GM21786 (cell line): ENCODE results near the gene NCF2.

Experiments used
- ATAC-seq: cut with Tn5 transposase; IDR thresholded peaks from one replicate; pipeline ENCODE4 v1.9.1; 2021; ENCODE audit not compliant: unreplicated experiment

The NCF2 gene

DNA sequence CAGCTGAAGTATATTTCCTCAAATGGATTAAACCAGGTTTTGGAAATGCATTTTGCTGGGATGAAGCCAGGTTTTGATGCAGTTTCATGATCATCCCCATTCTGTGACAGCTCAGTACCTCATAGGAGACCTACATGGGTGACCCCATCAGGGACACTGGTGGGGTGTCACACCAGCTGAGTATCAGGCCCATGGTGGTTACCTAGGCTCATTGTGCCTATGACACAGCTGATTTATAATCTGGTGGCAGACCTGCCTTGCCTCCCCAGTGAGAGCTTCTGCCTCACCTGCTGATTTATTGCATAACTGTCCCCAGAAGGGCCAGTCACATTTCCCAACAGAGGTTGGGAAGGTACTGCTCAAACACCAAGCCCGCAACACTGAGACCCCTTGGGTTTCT lies 3.8 kb downstream of the NCF2 start:
- ATAC-seq, result no peak

DNA sequence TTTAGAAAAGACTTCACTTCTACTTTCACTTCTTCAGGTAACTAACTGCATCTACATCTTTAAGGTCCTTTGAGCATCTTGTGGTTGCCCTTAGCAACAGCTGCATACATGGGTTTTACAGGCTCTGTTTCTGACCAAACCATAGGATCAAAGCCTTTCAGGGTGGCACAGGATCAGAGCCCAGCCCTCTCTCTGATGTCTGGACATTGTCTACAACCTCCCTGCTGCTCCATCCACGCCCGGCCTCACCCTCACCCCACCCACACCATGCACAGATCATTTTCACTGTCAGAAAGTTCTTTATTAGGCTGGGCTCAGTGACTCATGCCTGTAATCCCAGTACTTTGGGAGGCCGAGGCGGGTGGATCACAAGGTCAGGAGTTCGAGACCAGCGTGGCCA lies 5.2 kb downstream of the NCF2 start:
- no peak for ATAC-seq

DNA sequence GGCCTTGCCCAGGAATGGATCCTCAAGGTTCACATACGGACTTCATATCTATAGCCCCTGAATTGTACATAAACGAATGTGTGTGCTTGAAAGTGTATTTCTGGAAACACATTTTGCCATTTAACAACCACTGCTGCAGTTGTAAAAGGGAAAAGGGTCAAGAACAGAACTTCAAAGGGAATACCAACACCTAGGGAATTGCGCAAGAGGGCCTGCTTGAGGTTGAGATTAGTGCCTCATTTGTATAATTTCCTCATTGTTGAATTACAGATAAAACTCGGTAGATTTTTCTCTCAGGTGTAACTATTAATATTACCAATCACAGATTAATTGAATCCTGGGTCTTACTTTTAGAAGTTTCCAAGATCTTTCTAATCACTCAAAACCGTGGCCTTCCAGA lies 6.1 kb downstream of the NCF2 start:
- ATAC-seq, result no peak

DNA sequence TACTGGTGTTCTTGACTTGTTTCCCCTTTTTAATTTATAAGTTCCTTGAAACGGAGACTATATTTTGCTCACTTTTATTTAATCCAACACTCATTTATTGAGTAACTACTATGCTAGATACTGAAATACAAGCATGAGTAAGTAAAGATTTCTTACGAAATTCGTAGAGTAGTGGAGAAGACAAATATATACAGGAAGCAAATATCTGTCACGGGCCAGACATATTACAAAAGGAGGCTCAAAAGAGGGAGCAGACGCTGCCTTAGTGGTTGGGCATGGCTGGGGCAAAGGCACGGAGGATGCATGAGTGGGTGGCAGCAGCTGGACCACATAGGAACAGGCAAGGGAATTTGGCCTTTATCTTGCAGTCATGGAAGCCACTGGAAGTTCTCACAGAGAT lies 6.8 kb downstream of the NCF2 start:
- ATAC-seq, result no peak

DNA sequence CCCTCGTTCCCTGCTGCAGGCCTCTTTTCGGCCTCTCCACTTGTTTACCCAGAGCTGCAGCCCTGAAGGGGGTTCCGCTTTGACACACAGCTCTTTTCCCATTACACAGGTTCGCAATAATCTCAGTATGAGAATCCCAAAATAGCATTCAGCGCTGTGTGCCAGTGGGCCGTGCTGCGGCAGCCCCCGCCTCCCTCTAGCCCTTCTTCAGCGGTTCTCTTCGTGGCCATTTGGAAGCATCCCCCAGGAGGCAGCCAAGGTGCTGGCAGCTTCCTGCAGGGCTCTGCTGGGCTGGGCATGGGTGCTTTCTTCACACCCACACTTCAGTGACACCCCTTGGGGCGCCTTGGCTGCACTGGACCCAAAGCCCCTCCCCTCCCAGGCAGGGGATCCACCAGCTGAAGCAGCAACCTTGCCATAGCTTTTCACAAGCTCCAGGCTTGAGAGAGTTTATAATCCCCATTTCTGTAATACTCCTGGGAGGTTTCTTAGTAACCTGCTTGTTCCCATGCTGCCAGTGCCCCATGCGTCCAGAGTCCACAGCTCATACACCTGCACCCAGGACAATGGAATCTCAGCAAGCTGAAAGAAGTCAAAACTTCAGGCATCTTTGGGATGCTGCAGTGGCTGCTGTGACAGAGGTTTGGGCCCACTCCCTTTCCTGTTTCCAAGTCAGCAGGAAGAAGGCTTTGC lies 8.1 kb downstream of the NCF2 start:
- no peak for ATAC-seq

DNA sequence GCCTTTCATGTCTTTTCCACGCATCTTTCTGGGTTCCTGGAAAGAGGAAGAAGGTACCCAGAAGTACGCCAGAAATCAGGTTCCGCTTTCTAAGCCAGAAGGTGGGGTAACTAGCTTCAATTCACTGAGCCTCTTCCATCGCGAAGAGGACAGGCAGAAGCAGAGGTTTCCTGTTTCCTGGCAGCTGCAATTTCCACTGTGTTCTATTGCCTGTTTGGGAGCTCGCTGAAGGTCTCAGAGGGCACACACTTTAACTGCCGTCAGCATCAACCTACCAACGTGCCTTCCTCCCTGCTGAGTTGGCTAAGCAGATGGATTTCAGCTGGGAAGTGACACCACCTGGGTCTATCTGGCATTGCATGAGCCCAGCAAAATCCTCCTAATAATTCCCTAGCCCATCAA lies 10.0 kb downstream of the NCF2 start:
- ATAC-seq, result peak; percentile 47

DNA sequence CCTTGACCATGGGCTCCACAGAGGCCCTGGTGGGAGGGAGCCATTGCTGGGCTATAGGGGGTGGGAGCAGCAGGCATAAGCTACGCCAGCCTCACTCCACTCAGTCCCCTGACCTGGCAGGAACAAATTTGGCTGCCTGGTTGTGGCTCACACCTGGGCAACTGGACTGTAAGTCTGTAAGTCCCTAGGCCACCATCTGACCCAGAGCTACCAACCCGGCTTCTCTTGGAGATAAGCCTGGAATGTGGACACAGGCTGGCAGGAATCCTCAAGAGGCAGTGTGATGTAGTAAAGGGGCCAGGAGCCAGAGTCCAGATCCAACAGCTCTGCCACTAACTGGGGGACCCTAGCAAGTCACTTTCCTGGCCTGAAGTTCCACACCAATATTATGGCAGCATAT lies 11.4 kb downstream of the NCF2 start:
- no peak for ATAC-seq

DNA sequence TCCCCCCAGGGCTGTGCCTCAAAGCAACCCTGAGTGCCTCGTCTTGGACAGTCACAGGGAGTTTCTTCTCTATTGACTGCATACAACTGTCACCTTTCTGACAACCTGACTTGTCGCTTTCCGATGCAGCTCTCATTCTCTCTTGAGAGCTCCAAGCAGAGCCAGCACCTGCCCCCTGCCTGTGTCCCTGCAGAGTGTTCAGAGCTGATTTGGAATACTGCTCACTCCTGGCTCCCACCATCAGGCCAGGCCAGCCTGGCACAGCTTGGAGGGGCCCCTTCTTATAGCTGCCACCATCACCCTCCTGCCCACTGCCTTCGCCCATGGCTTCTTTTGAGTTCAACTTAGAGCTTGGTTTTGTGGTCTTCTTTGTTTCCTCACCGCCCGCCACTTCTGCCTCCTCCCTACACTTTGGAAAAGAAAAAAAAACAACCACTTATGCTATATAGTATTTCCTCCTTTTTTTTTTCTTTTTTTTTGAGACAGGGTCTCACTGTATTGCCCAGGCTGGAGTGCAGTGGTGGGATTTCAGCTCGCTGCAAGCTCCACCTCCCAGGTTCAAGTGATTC lies 12.3 kb downstream of the NCF2 start:
- no peak for ATAC-seq

DNA sequence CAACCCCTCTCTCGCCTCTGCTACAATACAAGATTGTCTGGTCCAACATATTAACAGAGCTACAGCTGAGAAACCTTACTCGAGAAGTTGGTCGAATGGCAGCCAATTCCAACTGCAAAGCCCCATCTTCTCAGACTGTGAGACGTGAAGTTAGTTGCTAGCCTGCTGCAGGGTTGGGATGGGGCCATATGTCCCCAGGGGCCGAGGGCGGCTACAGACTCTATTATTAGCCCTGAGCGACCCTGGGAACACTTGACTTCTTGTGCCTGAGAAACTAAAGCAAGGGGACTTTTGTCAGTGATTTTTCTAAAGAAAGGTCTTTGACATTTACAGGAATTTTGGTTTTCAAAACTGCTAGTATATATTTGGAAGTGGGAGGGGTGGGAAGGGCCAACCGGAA lies 13.7 kb downstream of the NCF2 start:
- ATAC-seq, result no peak

DNA sequence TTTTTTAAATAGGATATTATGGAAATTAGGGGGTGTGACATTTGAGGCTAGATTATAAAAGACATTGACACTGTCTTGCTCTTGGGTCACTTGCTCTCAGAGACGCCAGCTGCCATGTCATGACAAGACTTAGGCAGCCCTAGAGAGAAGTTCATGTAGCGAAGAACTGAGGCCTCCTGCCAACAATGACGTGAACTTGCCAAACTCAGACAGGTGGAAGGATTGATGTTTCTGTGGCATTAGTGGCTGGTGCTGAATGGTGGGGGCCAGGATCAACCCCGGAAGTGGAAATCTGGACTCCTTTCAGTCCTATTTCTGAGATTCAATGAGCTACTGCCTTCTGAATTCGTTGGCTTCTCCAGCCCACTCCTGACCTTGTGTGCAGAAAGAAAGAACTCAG lies 14.7 kb downstream of the NCF2 start:
- ATAC-seq, result no peak

DNA sequence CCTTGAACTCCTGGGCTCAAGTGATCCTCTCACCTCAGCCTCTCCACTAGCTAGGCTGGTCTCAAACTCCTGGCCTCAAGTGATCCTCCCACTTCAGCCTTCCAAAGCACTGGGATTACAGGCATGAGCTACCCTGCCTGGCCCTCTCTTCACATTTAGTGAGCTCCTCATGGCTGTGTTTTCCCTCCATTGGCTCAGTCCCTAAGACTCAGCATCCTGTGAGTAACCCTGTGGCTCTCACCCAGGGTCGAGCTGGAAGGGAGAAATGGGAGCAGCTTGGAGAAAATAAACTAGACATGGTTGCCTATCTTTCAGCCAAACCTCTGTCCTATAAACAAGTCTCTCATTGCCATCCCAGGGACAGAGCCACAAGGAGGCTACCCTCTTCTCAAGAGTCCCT lies 17.5 kb downstream of the NCF2 start:
- no peak for ATAC-seq

DNA sequence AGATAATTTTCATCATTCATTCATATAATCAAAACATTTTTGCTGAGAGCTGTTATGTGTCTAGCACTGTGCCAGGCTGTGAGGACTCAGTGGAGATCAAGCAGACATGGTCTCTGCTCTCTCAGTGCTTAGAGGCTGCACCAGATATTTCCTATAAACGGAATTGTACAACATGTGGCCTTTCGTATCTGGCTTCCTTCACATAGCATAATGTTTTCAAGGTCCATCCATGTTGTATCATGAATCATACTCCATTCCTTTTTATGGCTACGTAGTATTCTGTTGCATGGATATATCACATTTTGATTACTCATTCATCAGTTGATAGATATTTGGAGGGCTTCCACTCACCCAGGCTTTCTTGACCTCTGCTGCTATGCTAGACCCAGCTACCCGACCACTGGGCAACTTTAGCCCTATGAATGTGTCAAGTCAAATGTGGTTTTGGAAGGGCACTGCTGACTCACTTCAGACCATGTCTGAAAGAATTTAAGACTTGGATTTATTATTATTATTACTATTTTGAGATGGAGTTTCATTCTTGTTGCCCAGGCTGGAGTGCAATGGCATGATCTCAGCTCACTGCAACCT lies 18.5 kb downstream of the NCF2 start:
- no peak for ATAC-seq

DNA sequence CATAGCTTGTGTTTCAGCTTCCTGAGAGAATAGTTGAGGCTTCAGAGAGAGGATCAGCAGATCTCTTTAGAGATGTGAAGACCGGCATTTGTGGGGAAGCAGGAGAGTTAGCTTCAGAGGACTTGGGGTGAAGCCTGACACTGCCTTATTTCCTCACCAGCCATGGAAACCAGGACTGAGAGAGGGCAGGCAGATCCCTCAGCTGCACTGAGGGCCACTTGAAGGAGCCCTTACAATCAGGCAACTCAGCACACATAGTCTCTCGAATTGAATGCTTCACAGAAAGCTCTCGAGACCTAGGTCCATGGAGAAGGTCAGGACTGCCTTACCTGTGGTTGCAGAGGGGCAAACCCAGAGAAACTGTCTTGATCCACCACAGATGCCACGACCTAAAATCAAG lies 19.8 kb downstream of the NCF2 start:
- no peak for ATAC-seq

DNA sequence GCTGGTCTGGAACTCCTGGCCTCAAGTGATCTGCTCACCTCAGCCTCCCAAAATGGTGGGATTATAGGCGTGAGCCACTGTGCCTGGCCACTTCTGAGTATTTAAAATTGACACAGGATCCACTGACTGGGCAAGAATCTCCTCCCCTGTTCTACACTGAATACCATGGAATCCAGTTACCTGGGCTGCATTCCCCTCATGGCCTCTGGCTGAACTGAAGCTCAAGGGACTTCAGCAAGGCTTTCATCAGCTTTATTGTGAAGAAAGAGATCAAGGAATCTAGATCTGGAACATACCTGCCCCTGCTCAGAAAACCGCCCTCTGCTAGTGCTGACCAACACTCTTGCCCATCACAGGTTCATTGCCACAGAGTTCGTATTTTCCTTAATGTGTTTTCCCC lies 20.5 kb downstream of the NCF2 start:
- no peak for ATAC-seq

DNA sequence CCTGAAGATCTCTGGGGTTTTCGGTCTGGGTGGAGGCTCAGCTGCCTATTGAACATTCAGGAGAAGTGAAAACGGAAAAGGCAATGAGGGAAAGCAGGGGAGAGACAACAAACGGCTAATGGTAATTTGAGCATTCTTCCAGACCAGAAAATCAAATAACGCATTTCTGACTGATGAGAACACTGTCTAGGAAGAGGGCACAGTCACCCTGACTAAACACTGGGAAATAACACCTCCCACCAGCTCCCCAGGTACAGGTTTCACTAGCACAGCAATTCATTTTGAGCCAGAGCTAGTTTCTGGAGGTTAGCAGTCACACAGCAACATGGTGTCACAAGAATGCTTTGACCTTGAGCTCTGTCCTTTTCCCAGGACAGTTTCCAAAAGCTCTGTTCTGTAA lies 21.1 kb downstream of the NCF2 start:
- no peak for ATAC-seq

DNA sequence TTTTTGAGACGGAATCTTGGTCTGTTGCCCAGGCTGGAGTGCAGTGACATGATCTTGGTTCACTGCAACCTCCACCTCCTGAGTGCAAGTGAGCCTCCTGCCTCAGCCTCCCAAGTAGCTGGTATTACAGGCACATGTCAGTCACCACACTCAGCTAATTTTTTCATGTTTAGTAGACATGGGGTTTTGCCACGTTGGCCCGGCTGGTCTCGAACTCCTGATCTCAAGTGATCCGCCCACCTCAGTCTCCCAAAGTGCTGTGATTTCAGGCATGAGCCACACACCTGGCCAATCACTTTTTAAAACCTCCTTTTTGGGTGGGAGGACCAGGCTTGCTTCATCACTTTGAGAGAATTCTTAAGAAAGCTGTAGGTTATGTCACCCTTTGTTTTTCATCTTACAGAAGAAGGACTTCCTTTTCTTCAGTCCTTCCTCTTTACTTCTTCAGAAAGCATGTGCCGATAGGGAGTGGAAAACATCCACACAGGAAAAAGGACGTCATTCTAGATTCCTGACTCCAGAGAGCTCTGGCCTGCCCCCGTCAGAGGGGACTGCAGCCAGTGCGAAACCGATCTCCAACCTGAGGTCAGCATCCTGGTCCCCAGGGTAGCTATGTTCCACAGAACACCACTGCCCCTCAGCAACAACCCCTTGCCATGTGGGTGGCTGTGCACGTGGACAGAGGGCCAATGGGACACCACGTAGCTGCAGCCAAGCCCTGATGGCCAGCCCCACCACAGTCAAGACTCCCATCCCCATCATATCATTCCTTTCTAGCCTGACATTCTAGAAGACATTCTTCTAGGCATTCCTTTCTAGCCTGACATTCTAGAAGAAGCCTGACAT lies 21.9 kb downstream of the NCF2 start:
- ATAC-seq, result no peak

DNA sequence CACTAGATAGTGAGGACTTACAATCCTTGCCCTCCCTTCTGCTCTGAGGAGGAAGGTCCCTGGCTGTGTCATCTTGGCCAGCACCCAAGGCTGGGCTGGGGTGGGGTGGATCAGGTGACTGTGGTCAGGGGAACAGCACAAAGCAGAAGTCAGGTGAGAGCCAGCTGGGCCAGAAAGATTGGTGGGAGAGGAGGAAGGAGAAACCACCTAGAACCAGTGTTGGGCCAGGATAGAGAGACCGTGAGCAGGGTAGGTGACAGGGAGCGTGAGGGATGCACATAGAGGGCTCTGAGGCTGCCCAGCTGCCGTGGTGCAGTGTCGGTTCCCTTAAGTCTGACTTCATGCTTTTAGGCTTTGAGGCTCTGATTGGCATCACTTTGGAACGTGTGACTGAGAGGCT lies 22.7 kb downstream of the NCF2 start:
- peak; percentile 80 for ATAC-seq

DNA sequence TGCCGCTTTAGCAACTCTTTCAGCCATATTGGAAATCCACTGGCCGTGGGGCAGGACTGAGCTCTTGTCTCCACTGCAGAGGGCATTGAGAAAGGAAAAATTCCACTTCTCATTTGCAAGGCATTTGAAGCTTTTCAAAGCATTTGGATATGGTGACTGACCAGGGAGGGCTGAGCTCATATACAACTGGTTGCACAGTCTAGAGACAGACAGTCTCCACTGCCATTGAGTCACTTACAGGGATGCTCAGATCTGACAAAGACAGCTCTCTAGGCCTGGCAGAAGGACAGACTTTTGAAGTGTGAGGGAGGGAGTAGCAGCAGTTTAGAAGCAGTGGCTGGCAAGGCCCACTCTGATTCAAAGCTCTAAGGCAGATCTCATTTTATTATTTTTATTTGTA lies 24.2 kb downstream of the NCF2 start:
- ATAC-seq, result no peak

DNA sequence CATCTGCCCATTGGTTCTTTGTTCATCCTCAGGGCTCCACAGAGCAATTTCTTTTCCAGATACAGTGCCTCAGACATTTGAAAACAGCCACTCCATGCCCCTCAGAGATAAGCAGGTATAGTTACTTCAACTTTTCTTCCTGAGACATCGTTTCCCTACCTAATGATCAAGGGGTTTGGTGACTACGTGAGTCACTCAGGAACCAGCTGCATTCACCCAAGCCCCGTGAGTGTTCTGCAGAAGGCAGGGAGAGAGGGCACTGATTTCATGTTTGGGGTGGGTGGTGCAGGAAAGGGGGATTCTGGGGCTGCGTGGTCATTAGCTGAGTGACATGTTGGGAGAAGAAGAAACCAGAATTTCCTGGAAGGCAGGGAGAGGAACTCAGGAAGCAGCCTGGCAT lies 25.0 kb downstream of the NCF2 start:
- ATAC-seq, result no peak

DNA sequence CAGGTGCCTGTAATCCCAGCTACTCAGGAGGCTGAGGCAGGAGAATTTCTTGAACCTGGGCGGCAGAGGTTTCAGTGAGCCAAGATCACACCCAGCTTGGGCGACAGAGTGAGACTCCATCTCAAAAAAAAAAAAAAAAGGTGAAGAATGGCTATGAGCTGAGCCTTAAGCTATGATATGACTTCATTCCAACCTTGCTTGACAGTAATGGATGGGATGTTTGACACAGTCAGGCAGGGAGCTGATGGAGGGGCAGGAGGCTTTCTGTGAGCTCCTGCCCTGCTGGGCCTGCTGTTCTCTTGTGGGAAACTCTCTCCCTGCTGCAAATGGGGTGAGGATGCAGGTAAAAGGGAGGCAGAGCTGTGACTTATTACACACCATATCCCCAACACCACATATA lies 27.6 kb downstream of the NCF2 start:
- ATAC-seq, result no peak

DNA sequence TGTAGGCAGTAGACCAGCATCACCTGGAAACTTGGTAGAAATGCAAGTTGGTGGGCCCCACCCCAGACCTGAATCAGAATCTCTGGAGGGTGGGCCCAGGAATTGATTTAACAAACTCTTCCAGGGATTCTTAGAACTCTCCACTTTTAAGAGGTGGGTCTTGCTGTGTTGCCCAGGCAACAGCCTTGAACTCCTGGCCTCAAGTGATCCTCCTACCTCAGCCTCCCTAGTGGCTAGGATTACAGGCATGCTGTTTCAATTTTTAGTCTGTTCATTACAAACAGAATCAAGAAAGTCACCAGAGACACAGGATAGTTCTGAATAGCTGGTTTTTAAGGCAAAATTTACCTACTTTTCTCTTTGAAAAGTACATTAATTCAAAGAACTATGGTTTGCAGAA lies 31.2 kb downstream of the NCF2 start:
- no peak for ATAC-seq

DNA sequence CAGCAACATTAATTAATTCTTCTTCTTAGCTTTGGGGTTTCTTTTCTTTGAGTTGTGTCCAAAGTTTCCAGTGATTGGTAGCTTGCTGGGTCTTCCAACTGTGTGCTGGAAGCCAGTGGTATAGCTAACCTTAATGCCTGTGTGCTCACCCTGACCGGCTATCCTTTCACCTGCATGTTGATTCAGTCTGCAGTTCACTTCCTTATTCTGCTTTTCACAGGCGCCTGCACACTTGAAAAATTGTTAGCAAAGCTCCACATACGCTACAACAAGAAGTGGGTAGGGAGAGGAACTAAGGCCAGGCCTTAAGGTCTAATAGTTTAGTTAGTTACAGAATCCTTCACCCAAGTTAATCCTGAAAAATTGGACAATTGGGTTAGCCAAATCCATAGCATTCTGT lies 35.7 kb downstream of the NCF2 start:
- ATAC-seq, result no peak
